Left ventricle myocardium inferior (tissue), 1 donor: ENCODE data around the gene KIAA0232. TPM values are rescaled to one million over a fixed set of nuclear protein-coding genes. Genes with fewer than 3 reads are reported as not detected.
"Not testable (repeated sequence)": the region's sequence is repeated elsewhere in the genome, so short reads cannot be mapped to it uniquely, and the experiment has no call there.

Experiments used
- DNase-seq: peaks from one replicate; pipeline ENCODE4 v3.0.0-alpha.2; 2020
- H3K27ac ChIP-seq: fragments of 200-600 bp; replicated peaks from 2 replicates; pipeline ENCODE4 v1.8.0; 2021
- H3K27me3 ChIP-seq: fragments of 200-600 bp; 2 replicates; pipeline ENCODE4 v1.8.0; 2021; ENCODE audit warnings: low read depth
- H3K36me3 ChIP-seq: fragments of 200-600 bp; 2 replicates; pipeline ENCODE4 v1.8.0; 2021
- H3K4me1 ChIP-seq: fragments of 200-600 bp; 2 replicates; pipeline ENCODE4 v1.8.0; 2021
- H3K4me3 ChIP-seq: fragments of 200-600 bp; 2 replicates; pipeline ENCODE4 v1.8.0; 2021; ENCODE audit warnings: mild to moderate bottlenecking, moderate library complexity
- H3K9me3 ChIP-seq: fragments of 200-600 bp; replicated peaks from 2 replicates; pipeline ENCODE4 v1.8.0; 2021
- CTCF ChIP-seq: fragments of 200-600 bp; IDR thresholded peaks from 2 replicates; pipeline ENCODE4 v1.8.0; 2021; ENCODE audit warnings: antibody characterized with exemption, mild to moderate bottlenecking, borderline replicate concordance
- intact Hi-C: fragments of 100-400 bp; cut with micrococcal nuclease; formaldehyde crosslinking; loops from one replicate; pipeline ENCODE4 v1.11.0; 2022
- total RNA-seq: library from RNA; stranded (reverse); fragmentation: NEBNext Ultra II Directional; extraction: Animal tissue kit (Norgen Biotek cat#: 25700); gene quantifications from one replicate; pipeline ENCODE4 v1.2.1, GENCODE V29; 2021
- donor health status: DM: no; HTN: yes; CAD: no; lungs with severe emphysema.

Gene KIAA0232
- total RNA-seq, 1 donor from 2014 or later = 82.5 TPM

GRCh38 chr4:6794189-6794588, 11.7 kb downstream of the KIAA0232 start:
- intact Hi-C loops = no loop called here

GRCh38 chr4:6795821-6796220, 13.3 kb downstream of the KIAA0232 start:
- no peak for DNase-seq

More at GRCh38 chr4:6794189-6794588, 11.7 kb downstream of the KIAA0232 start:
- no peaks in the 10 kb centered on the region for H3K9me3 ChIP-seq
- peaks cover 6% of the 10 kb centered on the region for H3K36me3 ChIP-seq
- TF ChIP-seq CTCF = no peak
- no peak overlapping the region for H3K27ac ChIP-seq
- no peaks in the 10 kb centered on the region for H3K27me3 ChIP-seq
- no peak for DNase-seq
- H3K4me1 ChIP-seq = peaks cover 89% of the 10 kb centered on the region
- no peak overlapping the region for H3K4me3 ChIP-seq

GRCh38 chr4:6797368-6797767, 14.8 kb downstream of the KIAA0232 start:
- H3K4me3 ChIP-seq, H3K27me3 ChIP-seq, H3K9me3 ChIP-seq, DNase-seq, H3K36me3 ChIP-seq, intact Hi-C loops: not testable (repeated sequence)
- Histone ChIP-seq H3K27ac (peak overlapping the region; percentile 2), H3K4me1 (peaks cover 86% of the 10 kb centered on the region)

More at GRCh38 chr4:6795821-6796220, 13.3 kb downstream of the KIAA0232 start:
- Histone ChIP-seq H3K4me1 (peaks cover 84% of the 10 kb centered on the region), H3K9me3 (no peaks in the 10 kb centered on the region), H3K27ac (no peak overlapping the region), H3K4me3 (no peak overlapping the region), H3K36me3 (peaks cover 6% of the 10 kb centered on the region), H3K27me3 (no peaks in the 10 kb centered on the region)
- intact Hi-C loops = no loop called here
- TF ChIP-seq CTCF = no peak

GRCh38 chr4:6799091-6799490, 16.6 kb downstream of the KIAA0232 start:
- Histone ChIP-seq H3K36me3 (peaks cover 6% of the 10 kb centered on the region), H3K4me3 (no peak overlapping the region), H3K27ac (no peak overlapping the region), H3K27me3 (no peaks in the 10 kb centered on the region), H3K9me3 (no peaks in the 10 kb centered on the region), H3K4me1 (peaks cover 87% of the 10 kb centered on the region)
- intact Hi-C loops = no loop called here
- TF ChIP-seq CTCF = no peak
- DNase-seq = no peak

GRCh38 chr4:6802025-6802424, 19.5 kb downstream of the KIAA0232 start:
- H3K27me3 ChIP-seq = no peaks in the 10 kb centered on the region
- H3K9me3 ChIP-seq = no peaks in the 10 kb centered on the region
- intact Hi-C loops = no loop called here
- peaks cover 89% of the 10 kb centered on the region for H3K4me1 ChIP-seq
- DNase-seq = no peak
- TF ChIP-seq CTCF = no peak
- H3K27ac ChIP-seq = no peak overlapping the region
- no peaks in the 10 kb centered on the region for H3K36me3 ChIP-seq
- H3K4me3 ChIP-seq = no peak overlapping the region

GRCh38 chr4:6802626-6803025, 20.1 kb downstream of the KIAA0232 start:
- H3K27ac ChIP-seq = no peak overlapping the region
- no peaks in the 10 kb centered on the region for H3K9me3 ChIP-seq
- no peaks in the 10 kb centered on the region for H3K27me3 ChIP-seq
- TF ChIP-seq CTCF = no peak
- peaks cover 91% of the 10 kb centered on the region for H3K4me1 ChIP-seq
- H3K4me3 ChIP-seq = no peak overlapping the region
- intact Hi-C loops = no loop called here
- DNase-seq = no peak
- no peaks in the 10 kb centered on the region for H3K36me3 ChIP-seq
